GM23338 (cell line): Measurements from ENCODE around the gene AGAP1. TPM values are rescaled to one million over a fixed set of nuclear protein-coding genes. Genes with fewer than 3 reads are reported as not detected.

ENCODE experiments used
- ATAC-seq: fragments of 200-7000 bp; cut with Tn5 transposase; 3 replicates; pipeline ENCODE4 v1.9.1; 2020
- DNase-seq: peaks from one replicate; pipeline ENCODE4 v3.0.0-alpha.2; 2015; ENCODE audit warnings: low spot score
- H2AFZ ChIP-seq: fragments of 200-600 bp; sonication (generic); 2 replicates; pipeline ENCODE4 v1.8.0; 2016; ENCODE audit warnings: antibody characterized with exemption, mild to moderate bottlenecking, moderate library complexity
- H3F3A ChIP-seq: fragments of 200-600 bp; sonication (generic); replicated peaks from 2 replicates; pipeline ENCODE4 v1.8.0; 2017; ENCODE audit warnings: antibody characterized with exemption, mixed run types, low read depth
- H3K27ac ChIP-seq: fragments of 200-600 bp; sonication (generic); 2 replicates; pipeline ENCODE4 v1.6.1; 2016; ENCODE audit warnings: low read depth
- H3K27me3 ChIP-seq: fragments of 200-600 bp; sonication (generic); 2 replicates; pipeline ENCODE4 v1.8.0; 2016; ENCODE audit warnings: mild to moderate bottlenecking, mixed run types, moderate library complexity; ENCODE audit not compliant: insufficient read depth
- H3K36me3 ChIP-seq: fragments of 200-600 bp; sonication (generic); 2 replicates; pipeline ENCODE4 v1.8.0; 2016; ENCODE audit warnings: mild to moderate bottlenecking; ENCODE audit not compliant: insufficient read depth
- H3K4me1 ChIP-seq: fragments of 200-600 bp; sonication (generic); 2 replicates; pipeline ENCODE4 v1.8.0; 2016; ENCODE audit warnings: mild to moderate bottlenecking, moderate library complexity; ENCODE audit not compliant: insufficient read depth
- H3K4me2 ChIP-seq: fragments of 200-600 bp; sonication (generic); 2 replicates; pipeline ENCODE4 v1.7.1; 2017; ENCODE audit warnings: mixed run types
- H3K4me3 ChIP-seq: fragments of 200-600 bp; sonication (generic); 2 replicates; pipeline ENCODE4 v1.6.1; 2016; ENCODE audit warnings: mixed run types
- H3K79me2 ChIP-seq: fragments of 200-600 bp; sonication (generic); replicated peaks from 2 replicates; pipeline ENCODE4 v1.8.0; 2017; ENCODE audit warnings: mild to moderate bottlenecking; ENCODE audit not compliant: insufficient read depth
- H3K9me2 ChIP-seq: fragments of 200-600 bp; sonication (generic); 2 replicates; pipeline ENCODE4 v1.8.0; 2017; ENCODE audit not compliant: insufficient read depth
- H4K20me1 ChIP-seq: fragments of 200-600 bp; sonication (generic); replicated peaks from 2 replicates; pipeline ENCODE4 v1.8.0; 2017; ENCODE audit warnings: mild to moderate bottlenecking; ENCODE audit not compliant: insufficient read depth
- H3K27ac Mint-ChIP-seq: 2 replicates; pipeline ENCODE4 v1.8.0; 2020; ENCODE audit warnings: inconsistent platforms, mild to moderate bottlenecking, moderate library complexity, mixed read lengths
- H3K27me3 Mint-ChIP-seq: 3 replicates; pipeline ENCODE4 v1.8.0; 2022; ENCODE audit warnings: low read depth, mild to moderate bottlenecking, moderate library complexity, mixed read lengths, inconsistent platforms; ENCODE audit not compliant: insufficient read depth, poor library complexity
- H3K36me3 Mint-ChIP-seq: 3 replicates; pipeline ENCODE4 v1.8.0; 2021; ENCODE audit warnings: low read depth, mild to moderate bottlenecking, inconsistent platforms, moderate library complexity, mixed read lengths
- H3K4me1 Mint-ChIP-seq: 3 replicates; pipeline ENCODE4 v1.8.0; 2020; ENCODE audit warnings: mild to moderate bottlenecking, inconsistent platforms, mixed read lengths
- H3K4me3 Mint-ChIP-seq: 3 replicates; pipeline ENCODE4 v1.8.0; 2021; ENCODE audit warnings: moderate library complexity, mild to moderate bottlenecking, inconsistent platforms, mixed read lengths
- H3K9me3 Mint-ChIP-seq: 3 replicates; pipeline ENCODE4 v1.8.0; 2020; ENCODE audit warnings: moderate library complexity, mild to moderate bottlenecking, inconsistent platforms, mixed read lengths
- CREB1 ChIP-seq: fragments of 250-450 bp; sonication (Bioruptor Pico); IDR thresholded peaks from 2 replicates; pipeline ENCODE4 v1.5.0; 2020; ENCODE audit warnings: low read depth, mild to moderate bottlenecking, moderate library complexity
- CTCF ChIP-seq, 2 experiments: fragments of 200-600 bp in 1 of 2; sonication (generic) in 1 of 2; conservative IDR thresholded peaks; 2 replicates each; pipeline versions ENCODE4 v1.5.1 to v1.6.1; 2016 to 2017; ENCODE audit warnings: antibody characterized with exemption in 2 of 2, low read depth in 2 of 2, mild to moderate bottlenecking in 2 of 2, moderate library complexity in 1 of 2
- ETS1 ChIP-seq: IDR thresholded peaks from 2 replicates; pipeline ENCODE4 v1.6.1; 2016; ENCODE audit warnings: antibody characterized with exemption
- EZH2 ChIP-seq: fragments of 200-600 bp; sonication (generic); IDR thresholded peaks from one replicate; pipeline ENCODE4 v1.8.0; 2017; ENCODE audit warnings: antibody characterized with exemption, mild to moderate bottlenecking, low read depth; ENCODE audit not compliant: unreplicated experiment
- EZH2phosphoT487 ChIP-seq: fragments of 200-600 bp; sonication (generic); IDR thresholded peaks from one replicate; pipeline ENCODE4 v1.8.1; 2018; ENCODE audit warnings: antibody characterized with exemption; ENCODE audit not compliant: unreplicated experiment
- JUNB ChIP-seq: IDR thresholded peaks from one replicate; pipeline ENCODE4 v1.6.1; 2016; ENCODE audit warnings: antibody characterized with exemption; ENCODE audit not compliant: unreplicated experiment
- NANOG ChIP-seq: IDR thresholded peaks from 2 replicates; pipeline ENCODE4 v1.6.1; 2016; ENCODE audit warnings: antibody characterized with exemption, borderline replicate concordance
- POLR2AphosphoS5 ChIP-seq: IDR thresholded peaks from 2 replicates; pipeline ENCODE4 v1.6.1; 2016; ENCODE audit warnings: antibody characterized with exemption, low read depth
- REST ChIP-seq: IDR thresholded peaks from one replicate; pipeline ENCODE4 v1.6.1; 2018; ENCODE audit warnings: antibody characterized with exemption; ENCODE audit not compliant: unreplicated experiment
- STAT1 ChIP-seq: IDR thresholded peaks from one replicate; pipeline ENCODE4 v1.6.1; 2016; ENCODE audit warnings: antibody characterized with exemption; ENCODE audit not compliant: unreplicated experiment
- ZNF114 ChIP-seq: fragments of 250-450 bp; sonication (Bioruptor Pico); IDR thresholded peaks from 2 replicates; pipeline ENCODE4 v1.5.0; 2020; ENCODE audit warnings: mild to moderate bottlenecking, moderate library complexity
- ZNF331 ChIP-seq: fragments of 250-450 bp; sonication (Bioruptor Pico); IDR thresholded peaks from 2 replicates; pipeline ENCODE4 v1.5.0; 2020; ENCODE audit warnings: low read depth, mild to moderate bottlenecking, moderate library complexity
- polyA plus RNA-seq: library from polyadenylated mRNA; unstranded; fragments of >200 nt; fragmentation: Nextera tagmentation; extraction: Ambion mirVana; gene quantifications from 2 replicates; pipeline ENCODE4 v1.2.1, GENCODE V29; 2016
- total RNA-seq: library from RNA; depleted of rRNA; stranded (reverse); fragments of >200 nt; shearing (Covaris generic); gene quantifications from 2 replicates; pipeline ENCODE4 v1.2.3, GENCODE V29; 2014
- TF ChIP-seq, protein P1 (sequence below): fragments of 250-450 bp; sonication (Bioruptor Pico); IDR thresholded peaks from 2 replicates; pipeline ENCODE4 v1.5.0; 2020; ENCODE audit warnings: mild to moderate bottlenecking, moderate library complexity

Gene AGAP1
- total and polyA plus RNA-seq, 2 experiments from 2014 or later: 13.3 to 27.9 TPM

- no peak overlapping the region for H3K4me3 Mint-ChIP-seq
- H3K4me1 Mint-ChIP-seq: peaks cover 25% of the 10 kb centered on the region
- Histone ChIP-seq H3K27ac (no peak overlapping the region), H3K4me2 (no peak overlapping the region), H3F3A (no peaks in the 10 kb centered on the region), H3K27me3 (no peaks in the 10 kb centered on the region), H3K36me3 (no peaks in the 10 kb centered on the region), H2AFZ (no peak overlapping the region), H3K4me3 (no peak overlapping the region), H4K20me1 (peaks cover 12% of the 10 kb centered on the region; the same call in 1 of the 2 replicates), H3K4me1 (peaks cover 5% of the 10 kb centered on the region; the same call in 1 of the 2 replicates), H3K9me2 (no peaks in the 10 kb centered on the region), H3K79me2 (no peaks in the 10 kb centered on the region)
- no peak overlapping the region for H3K27ac Mint-ChIP-seq
- H3K27me3 Mint-ChIP-seq: peaks cover 9% of the 10 kb centered on the region
- no peak for ATAC-seq
- no peaks in the 10 kb centered on the region for H3K9me3 Mint-ChIP-seq
- no peak for DNase-seq
- TF ChIP-seq STAT1 (no peak), ZNF114 (no peak), ETS1 (no peak), NANOG (no peak), CTCF (conservative IDR thresholded peaks at IDR 0.05; ENCODE audit: low read depth in 2 of 2) (no peak), ZNF331 (CRISPR knock-in tag) (no peak), CREB1 (CRISPR knock-in tag) (no peak), EZH2phosphoT487 (no peak), POLR2AphosphoS5 (no peak), JUNB (no peak), REST (no peak), EZH2 (no peak)
- TF ChIP-seq, protein P1, sequence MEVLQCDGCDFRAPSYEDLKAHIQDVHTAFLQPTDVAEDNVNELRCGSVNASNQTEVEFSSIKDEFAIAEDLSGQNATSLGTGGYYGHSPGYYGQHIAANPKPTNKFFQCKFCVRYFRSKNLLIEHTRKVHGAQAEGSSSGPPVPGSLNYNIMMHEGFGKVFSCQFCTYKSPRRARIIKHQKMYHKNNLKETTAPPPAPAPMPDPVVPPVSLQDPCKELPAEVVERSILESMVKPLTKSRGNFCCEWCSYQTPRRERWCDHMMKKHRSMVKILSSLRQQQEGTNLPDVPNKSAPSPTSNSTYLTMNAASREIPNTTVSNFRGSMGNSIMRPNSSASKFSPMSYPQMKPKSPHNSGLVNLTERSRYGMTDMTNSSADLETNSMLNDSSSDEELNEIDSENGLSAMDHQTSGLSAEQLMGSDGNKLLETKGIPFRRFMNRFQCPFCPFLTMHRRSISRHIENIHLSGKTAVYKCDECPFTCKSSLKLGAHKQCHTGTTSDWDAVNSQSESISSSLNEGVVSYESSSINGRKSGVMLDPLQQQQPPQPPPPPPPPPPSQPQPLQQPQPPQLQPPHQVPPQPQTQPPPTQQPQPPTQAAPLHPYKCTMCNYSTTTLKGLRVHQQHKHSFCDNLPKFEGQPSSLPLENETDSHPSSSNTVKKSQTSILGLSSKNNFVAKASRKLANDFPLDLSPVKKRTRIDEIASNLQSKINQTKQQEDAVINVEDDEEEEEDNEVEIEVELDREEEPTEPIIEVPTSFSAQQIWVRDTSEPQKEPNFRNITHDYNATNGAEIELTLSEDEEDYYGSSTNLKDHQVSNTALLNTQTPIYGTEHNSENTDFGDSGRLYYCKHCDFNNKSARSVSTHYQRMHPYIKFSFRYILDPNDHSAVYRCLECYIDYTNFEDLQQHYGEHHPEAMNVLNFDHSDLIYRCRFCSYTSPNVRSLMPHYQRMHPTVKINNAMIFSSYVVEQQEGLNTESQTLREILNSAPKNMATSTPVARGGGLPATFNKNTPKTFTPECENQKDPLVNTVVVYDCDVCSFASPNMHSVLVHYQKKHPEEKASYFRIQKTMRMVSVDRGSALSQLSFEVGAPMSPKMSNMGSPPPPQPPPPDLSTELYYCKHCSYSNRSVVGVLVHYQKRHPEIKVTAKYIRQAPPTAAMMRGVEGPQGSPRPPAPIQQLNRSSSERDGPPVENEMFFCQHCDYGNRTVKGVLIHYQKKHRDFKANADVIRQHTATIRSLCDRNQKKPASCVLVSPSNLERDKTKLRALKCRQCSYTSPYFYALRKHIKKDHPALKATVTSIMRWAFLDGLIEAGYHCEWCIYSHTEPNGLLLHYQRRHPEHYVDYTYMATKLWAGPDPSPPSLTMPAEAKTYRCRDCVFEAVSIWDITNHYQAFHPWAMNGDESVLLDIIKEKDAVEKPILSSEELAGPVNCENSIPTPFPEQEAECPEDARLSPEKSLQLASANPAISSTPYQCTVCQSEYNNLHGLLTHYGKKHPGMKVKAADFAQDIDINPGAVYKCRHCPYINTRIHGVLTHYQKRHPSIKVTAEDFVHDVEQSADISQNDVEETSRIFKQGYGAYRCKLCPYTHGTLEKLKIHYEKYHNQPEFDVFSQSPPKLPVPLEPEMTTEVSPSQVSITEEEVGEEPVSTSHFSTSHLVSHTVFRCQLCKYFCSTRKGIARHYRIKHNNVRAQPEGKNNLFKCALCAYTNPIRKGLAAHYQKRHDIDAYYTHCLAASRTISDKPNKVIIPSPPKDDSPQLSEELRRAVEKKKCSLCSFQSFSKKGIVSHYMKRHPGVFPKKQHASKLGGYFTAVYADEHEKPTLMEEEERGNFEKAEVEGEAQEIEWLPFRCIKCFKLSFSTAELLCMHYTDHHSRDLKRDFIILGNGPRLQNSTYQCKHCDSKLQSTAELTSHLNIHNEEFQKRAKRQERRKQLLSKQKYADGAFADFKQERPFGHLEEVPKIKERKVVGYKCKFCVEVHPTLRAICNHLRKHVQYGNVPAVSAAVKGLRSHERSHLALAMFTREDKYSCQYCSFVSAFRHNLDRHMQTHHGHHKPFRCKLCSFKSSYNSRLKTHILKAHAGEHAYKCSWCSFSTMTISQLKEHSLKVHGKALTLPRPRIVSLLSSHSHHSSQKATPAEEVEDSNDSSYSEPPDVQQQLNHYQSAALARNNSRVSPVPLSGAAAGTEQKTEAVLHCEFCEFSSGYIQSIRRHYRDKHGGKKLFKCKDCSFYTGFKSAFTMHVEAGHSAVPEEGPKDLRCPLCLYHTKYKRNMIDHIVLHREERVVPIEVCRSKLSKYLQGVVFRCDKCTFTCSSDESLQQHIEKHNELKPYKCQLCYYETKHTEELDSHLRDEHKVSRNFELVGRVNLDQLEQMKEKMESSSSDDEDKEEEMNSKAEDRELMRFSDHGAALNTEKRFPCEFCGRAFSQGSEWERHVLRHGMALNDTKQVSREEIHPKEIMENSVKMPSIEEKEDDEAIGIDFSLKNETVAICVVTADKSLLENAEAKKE (CRISPR knock-in tag): no peak
- H3K36me3 Mint-ChIP-seq: no peaks in the 10 kb centered on the region; the same call in 2 of the 3 replicates
These were observed 467.1 kb downstream of the AGAP1 start for GRCh38 chr2:235960716-235961640.
